GM19324 (cell line): Measurements from ENCODE around the gene TMEM186.
A peak's percentile ranks its signal among the peaks of the same experiment; 100 is the strongest.
"Not testable (repeated sequence)": the region's sequence is repeated elsewhere in the genome, so short reads cannot be mapped to it uniquely, and the experiment has no call there.

Experiments
- ATAC-seq: cut with Tn5 transposase; IDR thresholded peaks from one replicate; pipeline ENCODE4 v1.9.1; 2021; ENCODE audit warnings: mild to moderate bottlenecking, moderate library complexity; ENCODE audit not compliant: unreplicated experiment, low FRiP score

TMEM186 gene

DNA sequence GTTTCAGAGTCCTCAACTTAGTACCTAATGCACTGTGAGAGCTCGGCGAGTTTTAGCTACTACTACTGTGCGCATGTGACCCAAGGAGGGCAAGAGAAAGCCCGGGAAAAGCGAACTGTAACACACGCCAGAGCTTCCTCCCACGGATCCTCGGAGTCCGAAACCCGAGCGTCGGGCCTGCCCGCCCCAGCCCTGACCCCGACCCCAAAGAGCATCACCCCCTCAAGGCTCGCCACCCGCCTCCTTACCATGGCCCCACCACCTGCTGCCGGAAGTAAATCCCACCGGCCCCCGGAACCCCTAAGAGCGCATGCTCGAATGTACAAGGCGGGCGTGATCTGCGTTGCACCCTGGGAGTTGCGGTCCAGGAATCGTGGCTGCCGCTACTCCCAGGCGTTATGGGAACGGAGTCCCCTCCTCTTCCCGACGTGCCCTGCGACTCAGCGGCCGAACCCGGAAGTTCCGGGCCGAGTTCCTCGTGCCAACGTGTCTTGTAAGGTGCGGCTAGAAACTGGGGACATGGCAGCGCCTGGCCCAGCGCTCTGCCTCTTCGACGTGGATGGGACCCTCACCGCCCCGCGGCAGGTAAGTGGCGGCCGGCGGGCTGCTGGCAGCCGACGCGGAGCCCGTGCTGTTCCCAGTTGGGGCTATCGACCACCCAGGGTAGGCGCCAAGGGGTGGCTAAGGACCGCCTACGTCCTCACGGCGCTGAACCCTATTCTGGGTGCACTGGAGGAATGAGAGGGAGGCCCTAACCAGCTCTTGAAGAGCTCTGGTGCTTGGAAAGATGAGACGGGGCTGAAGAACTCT is at the start of gene TMEM186, which contains the start of gene PMM2:
Gene TMEM186 (minus strand): TSS at position 276 of the 810 bp plus-strand sequence. CDS start 25 bp downstream, at position 251.
Gene PMM2 (plus strand): TSS at position 476 of the 810 bp plus-strand sequence. CDS start 44 bp downstream, at position 520.
- ATAC-seq = peak; percentile 95

DNA sequence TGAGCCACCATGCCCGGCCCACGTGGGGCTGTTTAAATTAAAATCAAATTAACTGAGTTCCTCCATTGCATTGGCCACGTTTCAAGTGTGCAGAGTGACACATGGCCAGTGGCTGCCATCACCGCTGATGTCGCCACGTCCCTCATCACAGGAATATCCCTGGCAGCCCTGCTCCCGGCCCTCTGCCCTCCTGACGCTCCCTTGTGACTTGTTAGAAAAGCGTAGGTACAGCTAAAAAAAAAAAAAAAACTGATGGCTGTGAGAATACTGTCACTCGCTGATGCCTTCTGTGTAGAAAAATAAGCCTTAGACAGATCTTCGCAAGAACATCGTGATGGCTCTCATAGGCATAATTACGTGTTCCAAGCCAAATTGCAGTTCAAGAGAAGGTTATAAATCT is 49.7 kb upstream of the TMEM186 start:
- no peak for ATAC-seq

GRCh38 chr16:8846401-8846932 is 49.0 kb upstream of the TMEM186 start:
- ATAC-seq = no peak

DNA sequence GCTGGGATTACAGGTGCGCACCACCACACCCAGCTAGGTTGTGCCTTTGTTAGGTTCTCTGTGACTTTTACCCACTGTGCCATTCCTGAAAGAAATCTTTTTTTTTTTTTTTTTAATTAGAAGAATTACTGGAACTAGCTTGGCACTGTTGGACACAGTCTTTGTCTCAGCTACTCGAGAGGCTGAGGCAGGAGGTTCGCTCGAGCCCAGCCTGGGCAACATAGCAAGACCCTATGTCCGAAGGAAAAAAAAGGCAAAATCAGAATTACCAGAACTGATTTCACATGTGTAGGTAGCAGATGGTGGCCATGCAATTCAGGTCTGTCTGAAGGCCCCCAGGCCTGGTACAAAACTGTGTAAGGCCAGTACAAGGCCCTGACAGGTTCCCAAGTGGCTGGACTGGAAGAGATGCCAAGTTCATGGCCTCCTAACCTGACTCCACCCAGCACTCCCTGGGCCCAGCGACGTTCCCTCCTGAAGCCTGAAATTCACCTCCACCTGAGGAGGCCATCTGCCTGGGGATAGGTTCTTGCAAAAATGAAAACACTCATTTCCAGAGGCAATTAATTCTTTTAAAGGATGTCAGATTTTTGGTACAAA is 48.4 kb upstream of the TMEM186 start:
- ATAC-seq = no peak

- ATAC-seq = not testable (repeated sequence)
Measured at GRCh38 chr16:8843296-8843695, 45.9 kb upstream of the TMEM186 start.

DNA sequence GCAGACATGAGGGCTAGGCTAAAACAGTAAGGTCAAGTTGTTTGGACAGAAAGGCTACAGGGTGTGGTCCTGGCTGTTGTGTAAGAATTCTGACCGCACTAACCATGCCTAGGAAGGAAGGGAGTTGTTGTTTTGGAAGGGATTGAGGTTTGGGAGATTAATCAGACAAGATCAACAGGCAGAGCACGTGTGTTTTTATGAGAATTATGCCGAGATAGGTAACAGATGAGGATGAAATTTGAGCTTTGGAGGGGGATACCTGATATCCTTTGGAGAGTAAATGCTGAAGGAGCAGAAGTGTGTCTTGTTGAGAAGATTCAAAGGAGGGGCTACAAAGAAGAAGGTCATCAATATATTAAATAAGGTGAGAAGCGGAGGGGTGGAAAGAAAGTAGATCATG is 44.6 kb upstream of the TMEM186 start:
- not testable (repeated sequence) for ATAC-seq

GRCh38 chr16:8837594-8837993 is 40.2 kb upstream of the TMEM186 start:
- ATAC-seq = not testable (repeated sequence)

DNA sequence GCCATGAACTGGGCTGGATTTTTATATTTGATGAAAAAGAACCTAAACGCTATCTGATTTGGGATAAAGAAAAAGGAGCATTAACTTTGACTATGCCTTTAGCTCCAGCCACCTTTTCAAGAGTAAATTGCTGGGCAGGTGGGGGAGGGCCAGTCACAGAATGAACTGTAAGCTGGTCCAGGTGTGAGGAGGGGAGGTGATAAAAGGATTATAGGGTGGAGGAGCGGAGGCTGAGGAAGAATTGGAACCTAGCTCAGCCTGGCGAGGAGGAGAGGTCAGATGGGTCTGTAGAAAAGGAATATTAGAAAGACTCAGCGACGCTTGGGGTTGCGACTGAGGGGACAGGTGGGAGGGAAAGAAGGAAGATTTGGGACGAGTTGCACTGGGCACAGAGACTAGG is 39.4 kb upstream of the TMEM186 start:
- ATAC-seq = not testable (repeated sequence)

- ATAC-seq = no peak
Measured at GRCh38 chr16:8832717-8833105, 35.3 kb upstream of the TMEM186 start.

DNA sequence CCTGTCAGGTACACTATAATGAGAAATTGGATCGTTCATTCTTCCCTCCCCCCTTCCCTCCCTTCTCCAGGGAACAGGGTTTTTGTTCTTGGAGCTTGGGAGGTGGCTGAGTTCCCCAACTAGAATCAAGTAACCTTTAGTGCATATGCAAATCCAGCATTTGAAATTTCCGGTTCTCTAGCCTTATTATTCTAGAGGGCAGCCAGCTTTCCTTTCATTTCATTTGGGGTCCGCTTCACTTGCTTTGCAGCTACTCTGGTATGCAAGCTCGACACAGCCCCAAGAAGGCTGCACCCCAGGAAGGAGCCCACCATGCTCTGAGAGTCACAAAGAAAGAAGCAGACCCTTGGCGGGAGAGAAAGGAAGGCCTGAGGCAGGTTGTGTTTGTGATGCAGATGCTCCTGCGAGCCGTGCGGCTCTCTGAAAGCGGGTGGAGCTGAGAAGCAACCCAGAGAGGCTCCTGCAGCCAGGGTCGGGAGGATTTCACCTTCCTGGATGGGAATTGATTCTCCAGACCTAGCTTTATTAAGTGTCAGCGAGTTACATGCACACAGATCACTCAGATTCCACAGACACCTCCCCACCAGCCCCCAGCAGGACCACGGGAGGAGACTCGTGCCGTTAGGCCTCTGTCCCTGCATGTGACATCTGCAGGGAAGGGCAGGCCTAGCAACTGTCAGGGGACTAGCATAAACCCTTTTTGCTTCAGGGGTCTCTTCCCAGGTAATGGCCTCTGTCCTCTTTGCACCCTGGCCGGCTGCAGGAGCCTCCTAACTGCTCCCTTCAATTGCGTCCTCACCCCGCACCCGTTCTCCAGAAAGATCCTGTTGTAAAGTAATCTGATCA is 34.7 kb upstream of the TMEM186 start:
- ATAC-seq = no peak

DNA sequence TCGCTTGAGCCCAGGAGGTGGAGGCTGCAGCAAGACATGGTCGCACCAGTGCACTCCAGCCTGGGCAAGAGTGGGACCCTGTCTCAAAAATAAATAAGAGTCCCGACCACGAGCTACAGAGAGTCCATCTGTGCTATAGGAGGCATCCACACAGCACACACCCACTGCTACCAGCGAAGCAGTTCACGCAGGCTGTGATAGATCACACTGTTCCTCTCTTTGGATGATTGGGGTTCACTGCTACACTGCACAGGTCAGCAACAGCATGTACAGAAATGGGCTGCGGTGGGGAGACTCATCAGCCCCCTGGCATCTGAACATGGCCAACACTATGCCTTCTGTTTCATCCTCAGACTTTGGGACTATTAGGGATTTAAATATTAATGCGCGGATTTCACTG is 34.0 kb upstream of the TMEM186 start:
- ATAC-seq = no peak

- ATAC-seq = no peak
Measured at GRCh38 chr16:8828541-8829165, 31.2 kb upstream of the TMEM186 start.

GRCh38 chr16:8826278-8826879 is 28.9 kb upstream of the TMEM186 start:
- ATAC-seq = no peak

DNA sequence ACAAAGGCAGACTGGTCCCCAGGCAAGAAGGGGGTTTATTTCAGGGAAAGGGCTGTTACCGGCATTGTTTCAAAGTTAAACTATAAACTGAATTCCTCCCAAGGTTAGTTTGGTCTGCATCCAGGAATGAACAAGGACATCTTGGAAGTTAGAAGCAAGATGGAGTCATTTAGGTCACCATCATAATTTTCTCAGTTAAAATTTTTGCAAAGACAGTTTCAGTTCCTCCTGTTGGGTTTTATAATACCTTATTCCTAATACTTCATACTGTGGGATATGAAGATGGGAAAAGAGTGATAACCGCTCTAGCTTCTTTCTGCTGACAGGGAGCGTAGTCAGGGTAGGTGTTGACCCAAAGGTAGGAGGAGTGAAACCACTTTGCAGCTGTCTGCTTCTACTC is 25.0 kb upstream of the TMEM186 start:
- no peak for ATAC-seq

- ATAC-seq = no peak
Measured at GRCh38 chr16:8819411-8820034, 22.1 kb upstream of the TMEM186 start.

- ATAC-seq = no peak
Measured at GRCh38 chr16:8818504-8819270, 21.2 kb upstream of the TMEM186 start.

DNA sequence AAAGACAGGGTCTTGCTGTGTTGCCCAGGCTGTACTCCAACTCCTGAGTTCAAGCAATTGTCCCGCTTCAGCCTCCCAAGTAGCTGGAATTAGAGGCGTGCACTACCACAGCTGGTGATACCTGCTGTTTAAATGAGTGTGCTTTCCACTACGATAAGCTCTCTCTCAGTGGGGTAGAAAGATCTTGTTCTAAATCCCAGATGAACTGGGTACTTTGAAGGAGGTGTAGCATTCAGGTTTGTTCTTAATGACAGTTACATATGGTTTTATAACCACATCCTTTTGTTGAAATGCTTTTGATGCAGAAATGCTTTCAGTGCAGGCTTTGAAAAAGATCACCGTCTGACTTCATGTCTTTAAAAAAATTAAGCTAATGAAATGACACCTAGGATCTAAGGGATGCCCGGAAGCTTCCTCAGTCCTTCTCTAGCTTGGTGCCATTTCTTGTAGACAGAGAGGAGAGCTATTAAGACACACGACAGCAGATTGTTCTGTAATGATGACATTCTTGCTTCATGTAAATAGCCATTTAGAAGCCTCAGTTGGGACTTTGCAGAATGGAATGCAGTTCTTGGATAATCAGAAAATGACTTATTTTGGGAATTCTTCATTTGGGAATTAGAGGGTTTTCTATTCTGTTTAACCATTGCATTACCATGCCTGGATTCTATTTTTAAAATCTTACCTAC is 19.7 kb upstream of the TMEM186 start:
- ATAC-seq = no peak
